Naive B cell (primary cell): ENCODE results near the gene SPDYE6. TPM values are rescaled to one million over a fixed set of nuclear protein-coding genes. Genes with fewer than 3 reads are reported as not detected.
"Not testable (repeated sequence)": the region's sequence is repeated elsewhere in the genome, so short reads cannot be mapped to it uniquely, and the experiment has no call there.

ENCODE experiments used
- ATAC-seq, 2 donors: fragments of 150-1000 bp; cut with Tn5 transposase; 2 replicates each; pipeline ENCODE4 v1.10.0; 2021; ENCODE audit warnings: low read depth in 2 of 2, mild to moderate bottlenecking in 2 of 2, moderate library complexity in 2 of 2
- DNase-seq: peaks from one replicate; pipeline ENCODE4 v3.0.0; 2022
- H3K27ac Mint-ChIP-seq, 6 donors: one replicate each; pipeline ENCODE4 v1.8.0; 2020 to 2022; ENCODE audit warnings: mild to moderate bottlenecking in 6 of 6, mixed read lengths in 6 of 6, moderate library complexity in 5 of 6, inconsistent platforms in 2 of 6
- H3K27me3 Mint-ChIP-seq, 3 donors: one replicate each; pipeline ENCODE4 v1.8.0; 2021 to 2022; ENCODE audit warnings: mixed read lengths in 3 of 3, mild to moderate bottlenecking in 1 of 3
- H3K36me3 Mint-ChIP-seq, 2 donors: one replicate each; pipeline ENCODE4 v1.8.0; 2020 to 2022; ENCODE audit warnings: mixed read lengths in 2 of 2, inconsistent platforms in 1 of 2, mild to moderate bottlenecking in 1 of 2
- H3K4me1 Mint-ChIP-seq, 3 donors: one replicate each; pipeline ENCODE4 v1.8.0; 2020 to 2022; ENCODE audit warnings: mixed read lengths in 3 of 3, inconsistent platforms in 1 of 3, mild to moderate bottlenecking in 1 of 3, moderate library complexity in 1 of 3
- H3K4me3 Mint-ChIP-seq, 8 donors: one replicate each; pipeline ENCODE4 v1.8.0; 2020 to 2022; ENCODE audit warnings: mild to moderate bottlenecking in 8 of 8, mixed read lengths in 8 of 8, moderate library complexity in 8 of 8, inconsistent platforms in 2 of 8
- H3K9me3 Mint-ChIP-seq, 7 donors: one replicate each; pipeline ENCODE4 v1.8.0; 2020 to 2022; ENCODE audit warnings: mixed read lengths in 7 of 7, mild to moderate bottlenecking in 5 of 7, inconsistent platforms in 2 of 7, moderate library complexity in 1 of 7
- polyA plus RNA-seq, 6 donors: library from polyadenylated mRNA; unstranded; fragments of 300-500 nt; fragmentation: Illumina TruSeq; gene quantifications; one replicate each; pipeline ENCODE4 v1.2.3, GENCODE V29; 2021; ENCODE audit warnings: low read depth in 6 of 6

The SPDYE6 gene
- polyA plus RNA-seq, 6 donors from 2014 or later = 0.18 to 0.41 (median 0.20) TPM; not detected in 3

- Mint-ChIP-seq H3K9me3 (no peaks in the 10 kb centered on the region), H3K4me1 (peaks cover 0 to 8% (median 6%) of the 10 kb centered on the region in 3 donors), H3K27me3 (no peaks in the 10 kb centered on the region), H3K36me3 (no peaks in the 10 kb centered on the region), H3K4me3 (no peak overlapping the region), H3K27ac (no peak overlapping the region)
- ATAC-seq (no peak), DNase-seq (no peak)
These were observed 30.8 kb upstream of the SPDYE6 start for GRCh38 chr7:102387064-102387463.

GRCh38 chr7:102381696-102382425 lies 25.6 kb upstream of the SPDYE6 start:
- H3K27me3 Mint-ChIP-seq, H3K4me3 Mint-ChIP-seq, ATAC-seq, H3K4me1 Mint-ChIP-seq, DNase-seq, H3K9me3 Mint-ChIP-seq: not testable (repeated sequence)
- Mint-ChIP-seq H3K36me3 (peaks cover 4 to 23% of the 10 kb centered on the region in 2 donors), H3K27ac (peak overlapping the region in 1 of 6 donors; percentile 49)

DNA sequence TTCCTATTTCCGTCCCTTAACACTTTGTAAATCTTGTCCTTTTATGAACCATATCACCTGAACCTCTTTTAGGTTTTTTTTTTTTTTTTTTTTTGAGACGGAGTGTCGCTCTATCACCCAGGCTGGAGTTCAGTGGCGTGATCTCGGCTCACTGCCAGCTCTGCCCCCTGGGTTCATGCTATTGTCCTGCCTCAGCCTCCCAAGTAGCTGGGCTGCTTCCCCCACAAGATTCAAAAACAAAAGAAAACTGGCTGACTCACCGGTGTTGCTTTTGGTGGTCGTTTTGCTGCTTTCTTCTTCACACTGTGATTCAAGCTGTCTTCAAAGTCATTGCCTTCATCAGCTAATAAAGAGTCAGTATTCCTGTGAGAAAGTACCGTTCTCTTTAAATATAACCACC lies 24.6 kb upstream of the SPDYE6 start:
- not testable (repeated sequence) for DNase-seq, H3K27me3 Mint-ChIP-seq, H3K4me1 Mint-ChIP-seq, H3K9me3 Mint-ChIP-seq, ATAC-seq, H3K4me3 Mint-ChIP-seq
- Mint-ChIP-seq H3K36me3 (peaks cover 6 to 25% of the 10 kb centered on the region in 2 donors), H3K27ac (peak overlapping the region in 1 of 6 donors; percentile 37)

DNA sequence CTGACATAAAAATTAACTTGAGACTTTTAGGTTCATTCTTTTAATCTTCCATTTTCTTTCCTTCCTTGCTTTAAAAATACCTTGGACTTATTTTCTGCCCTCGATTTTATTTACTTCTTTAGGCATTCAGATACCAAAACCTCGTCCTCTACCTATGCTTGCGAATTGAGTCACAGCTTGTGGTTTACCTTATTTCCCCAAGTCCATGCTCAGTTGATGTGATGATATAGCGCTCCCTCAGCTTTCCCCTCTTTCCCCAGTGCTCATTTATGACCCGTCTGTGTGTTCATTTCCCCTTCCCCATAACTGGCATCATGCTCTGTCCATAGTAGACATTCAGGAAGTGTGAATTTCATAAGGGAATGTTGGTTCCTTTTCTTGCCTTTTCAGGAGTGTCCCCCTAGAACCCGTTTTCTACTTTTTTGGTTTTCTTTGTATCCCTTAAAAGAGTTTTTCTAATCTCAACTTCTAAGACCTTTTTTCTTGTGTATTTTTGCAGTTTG lies 20.8 kb upstream of the SPDYE6 start:
- H3K4me3 Mint-ChIP-seq = no peak overlapping the region
- peaks cover 2 to 6% (median 5%) of the 10 kb centered on the region in 3 donors for H3K4me1 Mint-ChIP-seq
- DNase-seq (no peak), ATAC-seq (no peak)
- no peaks in the 10 kb centered on the region for H3K27me3 Mint-ChIP-seq
- H3K27ac Mint-ChIP-seq = peak overlapping the region in 3 of 6 donors; percentile 4 to 63 (median 4)
- H3K36me3 Mint-ChIP-seq = peaks cover 6 to 25% of the 10 kb centered on the region in 2 donors
- H3K9me3 Mint-ChIP-seq = no peaks in the 10 kb centered on the region

DNA sequence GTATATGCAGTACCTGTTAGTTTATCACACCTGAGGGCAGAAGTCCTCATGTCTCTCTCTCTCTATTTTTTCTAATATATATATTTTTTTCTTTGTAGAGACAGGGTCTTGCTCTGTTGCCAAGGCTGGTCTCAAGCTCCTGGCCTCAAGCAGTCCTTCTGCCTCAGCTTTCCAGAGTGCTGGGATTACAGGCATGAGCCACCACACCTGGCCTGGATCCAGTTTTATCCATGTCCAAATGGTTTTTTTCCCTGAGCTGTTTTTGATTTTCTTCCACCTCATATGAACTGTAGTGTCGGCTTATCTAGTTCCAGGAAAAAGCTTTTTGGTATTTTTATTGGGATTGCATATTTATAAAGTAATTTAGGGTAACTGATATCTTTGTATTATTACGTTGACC lies 16.6 kb upstream of the SPDYE6 start:
- not testable (repeated sequence) for H3K4me3 Mint-ChIP-seq, ATAC-seq

DNA sequence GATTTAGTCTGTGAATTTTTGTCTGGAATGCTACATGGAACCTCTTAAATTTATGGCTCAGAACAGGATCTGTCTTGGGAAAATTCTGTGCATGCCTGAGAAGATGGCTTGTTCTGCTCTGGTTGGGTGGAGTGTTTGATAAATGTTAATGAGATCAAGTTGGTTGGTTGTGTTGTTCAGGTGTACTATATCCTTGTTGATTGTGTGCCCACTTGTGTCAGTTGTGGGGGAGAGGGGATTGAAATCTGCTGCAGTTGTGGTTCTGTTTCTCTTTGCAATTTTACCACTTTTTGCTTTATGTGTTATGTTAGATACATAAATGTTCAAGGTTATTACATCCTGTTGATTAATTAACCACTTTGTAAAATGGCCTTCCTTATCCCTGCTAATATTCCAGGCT lies 13.8 kb upstream of the SPDYE6 start:
- Mint-ChIP-seq H3K9me3 (peaks cover 0 to 10% (median 3%) of the 10 kb centered on the region in 7 donors), H3K4me1 (peaks cover 5 to 21% (median 11%) of the 10 kb centered on the region in 3 donors)
- H3K27me3 Mint-ChIP-seq, DNase-seq, H3K36me3 Mint-ChIP-seq, H3K27ac Mint-ChIP-seq, H3K4me3 Mint-ChIP-seq, ATAC-seq: not testable (repeated sequence)

More for the DNA sequence above, 16.6 kb upstream of the SPDYE6 start:
- peaks cover 5 to 11% (median 7%) of the 10 kb centered on the region in 3 donors for H3K4me1 Mint-ChIP-seq
- H3K9me3 Mint-ChIP-seq = peaks cover 0 to 10% (median 3%) of the 10 kb centered on the region in 7 donors
- DNase-seq, H3K27ac Mint-ChIP-seq, H3K27me3 Mint-ChIP-seq: not testable (repeated sequence)
- H3K36me3 Mint-ChIP-seq = peaks cover 10 to 18% of the 10 kb centered on the region in 2 donors

GRCh38 chr7:102365390-102365789 lies 9.1 kb upstream of the SPDYE6 start:
- not testable (repeated sequence) for H3K27ac Mint-ChIP-seq, H3K36me3 Mint-ChIP-seq, ATAC-seq, H3K27me3 Mint-ChIP-seq, DNase-seq, H3K9me3 Mint-ChIP-seq
- peaks cover 4 to 28% (median 10%) of the 10 kb centered on the region in 3 donors for H3K4me1 Mint-ChIP-seq
- peak overlapping the region in 6 of 8 donors; percentile 16 to 54 (median 24) for H3K4me3 Mint-ChIP-seq

DNA sequence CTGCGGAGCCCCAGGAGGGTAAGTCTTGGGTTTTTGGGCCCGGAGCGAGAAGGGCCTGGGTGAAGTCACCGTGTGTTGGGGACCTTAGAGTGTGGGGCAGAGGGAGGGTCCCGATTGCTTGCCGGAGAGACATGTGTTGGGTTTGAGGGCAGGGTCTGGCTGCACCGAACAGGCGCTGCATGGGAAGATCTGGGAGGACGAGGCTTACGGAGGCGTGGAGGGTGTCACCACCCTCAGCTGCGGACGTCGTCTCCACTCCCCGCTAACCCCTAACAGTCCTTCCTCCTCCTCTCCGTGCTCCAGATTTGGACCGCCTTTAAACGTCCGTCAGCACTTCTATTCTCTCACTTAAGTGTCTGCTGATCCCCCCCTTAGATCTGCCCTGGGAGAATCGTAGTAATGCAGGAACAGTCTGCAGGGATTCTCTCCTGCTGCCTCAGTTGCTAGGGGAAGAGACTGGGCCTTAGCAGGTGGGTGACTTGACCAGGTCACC lies 8.2 kb upstream of the SPDYE6 start:
- peaks cover 4 to 28% (median 10%) of the 10 kb centered on the region in 3 donors for H3K4me1 Mint-ChIP-seq
- H3K4me3 Mint-ChIP-seq = peak overlapping the region; percentile 86 to 98 (median 91)
- H3K27me3 Mint-ChIP-seq, H3K36me3 Mint-ChIP-seq, DNase-seq, H3K9me3 Mint-ChIP-seq, ATAC-seq: not testable (repeated sequence)
- peak overlapping the region; percentile 44 to 94 (median 85) for H3K27ac Mint-ChIP-seq

DNA sequence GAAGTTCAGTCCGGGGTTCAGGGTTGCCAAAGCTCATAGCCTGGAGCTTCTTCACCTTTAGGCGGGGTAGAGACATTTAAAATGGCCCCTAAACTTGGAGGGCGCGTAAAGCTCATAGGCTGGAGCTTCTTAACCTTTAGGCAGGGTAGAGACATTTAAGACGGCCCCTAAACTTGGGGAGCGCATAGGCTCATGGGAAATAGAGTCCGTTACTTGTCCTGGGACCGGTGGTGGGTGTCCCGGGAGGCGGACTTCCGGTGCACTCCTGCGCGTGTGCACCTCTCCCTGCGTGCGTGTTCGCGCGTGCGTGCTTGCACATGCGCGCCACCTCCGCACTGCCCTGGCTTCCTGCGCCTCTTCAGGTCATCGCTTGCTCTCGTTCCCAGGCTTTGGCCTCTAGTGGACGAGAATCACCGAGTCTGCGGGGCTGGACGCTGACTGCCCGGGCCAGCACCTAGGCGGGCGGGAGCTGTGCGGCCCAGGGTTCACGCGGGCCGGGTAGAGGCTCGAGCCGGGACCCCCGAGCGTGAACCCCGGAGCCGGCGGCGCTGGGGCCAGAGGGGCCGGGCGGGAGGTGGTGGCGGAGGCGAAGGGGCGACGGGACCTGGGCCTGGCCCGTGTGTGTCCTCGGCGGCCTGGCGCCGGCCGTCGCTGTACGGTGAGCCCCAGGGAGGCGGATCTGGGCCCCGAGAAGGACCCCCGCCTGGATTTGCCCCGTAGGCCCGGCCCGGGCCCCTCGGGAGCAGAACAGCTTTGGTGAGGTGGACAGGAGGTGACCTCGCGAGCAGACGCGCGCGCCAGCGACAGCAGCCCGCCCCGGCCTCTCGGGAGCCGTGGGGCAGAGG lies 7.5 kb upstream of the SPDYE6 start:
- ATAC-seq (peak; percentile 98), DNase-seq (peak; percentile 93)
- not testable (repeated sequence) for H3K27me3 Mint-ChIP-seq, H3K36me3 Mint-ChIP-seq, H3K9me3 Mint-ChIP-seq
- Mint-ChIP-seq H3K4me1 (peaks cover 4 to 28% (median 10%) of the 10 kb centered on the region in 3 donors), H3K4me3 (peak overlapping the region; percentile 86 to 98 (median 91)), H3K27ac (peak overlapping the region; percentile 78 to 94 (median 90))

DNA sequence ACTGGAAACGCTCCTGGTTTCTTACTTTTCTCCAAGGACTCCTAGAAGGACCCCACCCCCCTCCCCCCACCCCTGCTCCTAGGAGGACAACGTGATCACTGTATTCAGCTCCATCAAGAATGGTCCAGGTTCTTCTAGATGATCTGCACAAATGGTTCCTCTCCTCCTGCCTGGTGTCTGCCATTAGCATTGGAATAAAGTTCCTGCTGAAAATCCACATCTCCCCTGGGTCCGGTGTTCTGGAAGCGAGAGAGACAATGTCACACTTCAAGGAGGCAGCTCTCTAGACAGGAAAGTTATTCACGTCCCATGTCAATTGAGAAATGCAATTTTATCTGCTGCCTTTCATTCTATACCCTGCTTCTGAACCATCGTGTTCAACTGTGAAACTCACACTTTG lies 9.3 kb downstream of the SPDYE6 start:
- H3K27ac Mint-ChIP-seq, H3K36me3 Mint-ChIP-seq, H3K4me1 Mint-ChIP-seq, H3K27me3 Mint-ChIP-seq, DNase-seq, H3K9me3 Mint-ChIP-seq, H3K4me3 Mint-ChIP-seq, ATAC-seq: not testable (repeated sequence)

- H3K9me3 Mint-ChIP-seq, H3K27ac Mint-ChIP-seq, H3K27me3 Mint-ChIP-seq, H3K36me3 Mint-ChIP-seq, ATAC-seq, DNase-seq: not testable (repeated sequence)
- peaks cover 0 to 21% (median 0%) of the 10 kb centered on the region in 3 donors for H3K4me1 Mint-ChIP-seq
- peak overlapping the region in 1 of 8 donors; percentile 24 for H3K4me3 Mint-ChIP-seq
These were observed 15.5 kb downstream of the SPDYE6 start for GRCh38 chr7:102340599-102341368.

DNA sequence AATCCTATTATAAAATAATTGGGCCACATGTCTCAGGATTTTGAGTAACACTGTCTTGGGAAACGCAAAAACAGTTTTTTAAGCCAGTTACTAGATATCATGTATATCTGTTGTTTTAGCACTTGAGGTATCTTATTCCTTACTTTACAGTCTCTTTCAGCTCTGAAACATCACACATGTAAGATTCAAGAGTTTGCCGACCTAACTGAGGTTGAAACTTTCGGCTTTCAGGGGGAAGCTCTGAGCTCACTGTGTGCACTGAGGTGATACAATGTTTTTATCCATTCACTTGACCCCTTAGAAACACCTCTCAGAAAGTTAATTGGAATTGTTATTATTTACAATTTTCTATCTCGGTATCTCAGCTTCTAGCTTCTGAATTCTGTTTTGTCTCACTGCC lies 18.8 kb downstream of the SPDYE6 start:
- H3K27ac Mint-ChIP-seq, H3K4me3 Mint-ChIP-seq, DNase-seq, H3K27me3 Mint-ChIP-seq, ATAC-seq, H3K36me3 Mint-ChIP-seq, H3K9me3 Mint-ChIP-seq: not testable (repeated sequence)
- H3K4me1 Mint-ChIP-seq = peaks cover 0 to 21% (median under 1%) of the 10 kb centered on the region in 3 donors

DNA sequence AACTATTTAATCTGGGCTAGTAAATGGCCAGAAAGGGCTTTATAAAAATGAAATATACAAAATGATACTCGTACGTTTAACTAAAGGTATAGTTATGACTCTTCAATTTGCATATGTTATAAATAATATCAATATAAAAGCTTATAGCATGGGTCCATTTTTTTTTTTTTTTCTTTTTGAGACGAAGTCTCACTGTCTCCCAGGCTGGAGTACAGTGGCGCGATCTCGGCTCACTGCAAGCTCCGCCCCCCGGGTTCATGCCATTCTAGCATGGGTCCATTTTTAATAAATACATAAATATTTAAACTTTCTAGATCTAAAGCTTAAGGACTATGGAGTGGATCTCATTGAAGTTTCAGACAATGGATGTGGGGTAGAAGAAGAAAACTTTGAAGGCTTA lies 19.2 kb downstream of the SPDYE6 start:
- not testable (repeated sequence) for ATAC-seq, H3K27ac Mint-ChIP-seq, H3K36me3 Mint-ChIP-seq, H3K27me3 Mint-ChIP-seq, H3K4me3 Mint-ChIP-seq, H3K9me3 Mint-ChIP-seq, DNase-seq
- H3K4me1 Mint-ChIP-seq = peaks cover 0 to 23% (median 4%) of the 10 kb centered on the region in 3 donors
